Heart right ventricle (tissue), 16 donors: ENCODE data around the gene LARGE1. TPM values are rescaled to one million over a fixed set of nuclear protein-coding genes. Genes with fewer than 3 reads are reported as not detected.
"Not testable (repeated sequence)": the region's sequence is repeated elsewhere in the genome, so short reads cannot be mapped to it uniquely, and the experiment has no call there.

Source experiments
- ATAC-seq, 8 donors: fragments of 200-7000 bp; cut with Tn5 transposase; one replicate each; pipeline ENCODE4 v1.9.1; 2020; ENCODE audit warnings: mild to moderate bottlenecking in 8 of 8, moderate library complexity in 8 of 8, moderate number of reproducible peaks in 1 of 8
- DNase-seq, 2 donors: peaks; one replicate each; pipeline ENCODE4 v3.0.0-alpha.2; 2020
- H3K27ac ChIP-seq, 10 donors: fragments of 200-600 bp; sonication (generic) in 2 of 10; one replicate each; pipeline versions ENCODE4 v1.5.0 to v1.8.0; 2020 to 2022; ENCODE audit warnings: mild to moderate bottlenecking in 3 of 10
- H3K27me3 ChIP-seq, 7 donors: fragments of 200-600 bp; one replicate each; pipeline ENCODE4 v1.8.0; 2021 to 2022; ENCODE audit warnings: mild to moderate bottlenecking in 2 of 7
- H3K36me3 ChIP-seq, 9 donors: fragments of 200-600 bp; sonication (generic) in 1 of 9; one replicate each; pipeline versions ENCODE4 v1.5.0 to v1.8.0; 2020 to 2022; ENCODE audit warnings: mild to moderate bottlenecking in 2 of 9
- H3K4me1 ChIP-seq, 9 donors: fragments of 200-600 bp; sonication (generic) in 1 of 9; one replicate each; pipeline versions ENCODE4 v1.5.0 to v1.8.0; 2020 to 2022; ENCODE audit warnings: mild to moderate bottlenecking in 4 of 9
- H3K4me3 ChIP-seq, 10 donors: fragments of 200-600 bp; sonication (generic) in 2 of 10; one replicate each; pipeline versions ENCODE4 v1.5.0 to v1.8.0; 2020 to 2022; ENCODE audit warnings: mild to moderate bottlenecking in 7 of 10, moderate library complexity in 2 of 10
- H3K9me3 ChIP-seq, 11 donors: fragments of 200-600 bp in 10 of 11; sonication (generic) in 2 of 11; one replicate each; pipeline versions ENCODE4 v1.5.0 to v1.8.0; 2013 to 2022; ENCODE audit warnings: mild to moderate bottlenecking in 2 of 11, control low read depth in 1 of 11, moderate library complexity in 1 of 11
- WGBS, 2 donors: extraction: QIAGEN DNeasy Blood & Tissue Kit; methylation state at CpG; one replicate each; pipeline ENCODE4 v1.1.7; 2013; ENCODE audit warnings: inconsistent platforms in 1 of 2; 5-methylcytosine and 5-hydroxymethylcytosine counted together
- intact Hi-C, 10 donors: fragments of 100-400 bp; cut with DNase I; formaldehyde crosslinking; loops; one replicate each; pipeline versions ENCODE4 v1.11.1 to v1.14.2; 2022
- polyA plus RNA-seq, 2 donors: library from polyadenylated mRNA; stranded (reverse); fragments of 200-250 nt; gene quantifications; one replicate each; pipeline ENCODE4 v1.2.3, GENCODE V29; 2013
- total RNA-seq, 10 donors: library from RNA; stranded (reverse); fragmentation: NEBNext Ultra II Directional in 3 of 10; extraction: Animal tissue kit (Norgen Biotek cat#: 25700) in 3 of 10; gene quantifications; one replicate each; pipeline versions ENCODE4 v1.2.1 to v1.2.4, GENCODE V29; 2021 to 2023
- TF ChIP-seq, protein P1 (sequence below), 9 donors: fragments of 200-600 bp; sonication (generic) in 2 of 9; IDR thresholded peaks; one replicate each; pipeline versions ENCODE4 v1.5.0 to v1.8.0; 2021 to 2022; ENCODE audit warnings: antibody characterized with exemption in 9 of 9, mild to moderate bottlenecking in 5 of 9, moderate library complexity in 1 of 9
- donor health status: Arrhythmogenic right ventricular cardiomyopathy.
- donor health status: ischemic (EF 13 %, LVEDD 7.1; RV severe dilation, severe dysfunction).
- donor health status: healthy with polysubstance abuse.
- donor health status: DM: no; HTN: yes; CAD: no.
- donor health status: DM: no; HTN: no; CAD: no.
- donor health status: ischemic (EF 25% LVEDD 6.9; RV normal size, moderate dysfunction).
- donor health status: ischemic (EF 25% LVEDD 5.7; RV mildly dilated, moderate dysfunction).
- donor health status: healthy.
- donor health status: DM: yes; HTN: yes; CAD: no.
- donor health status: Ischemic cardiomyopathy.
- donor health status: ischemic (EF 35%, LVEDD 5.7; RV mildly dilated, moderate dysfunction).
- donor health status: nonischemic (EF 11% LVEDD 7.7; RV severe dilation, severe dysfunction).
- donor health status: DM: yes; HTN: yes; CAD: no.
- donor health status: PGD.
- donor health status: ischemic (EF 29% LVEDD 5.4; RV normal size, mild dysfunction).
- donor health status: nonischemic (EF 23%, LVEDD 6.1; RV moderate dilation, normal function).

Gene LARGE1
- total and polyA plus RNA-seq, 12 donors: 33.7 to 184 (median 144) TPM

- Histone ChIP-seq H3K4me3 (no peak overlapping the region), H3K27ac (peak overlapping the region in 1 of 10 donors; percentile 12), H3K27me3 (no peaks in the 10 kb centered on the region), H3K4me1 (peaks cover 4 to 34% (median 24%) of the 10 kb centered on the region in 9 donors), H3K9me3 (peaks cover 0 to 18% (median 9%) of the 10 kb centered on the region in 11 donors), H3K36me3 (no peaks in the 10 kb centered on the region)
- DNase-seq (peak in 1 of 2 donors; percentile 18), ATAC-seq (peak in 5 of 8 donors; percentile 69 to 90 (median 82))
- TF ChIP-seq, protein P1, sequence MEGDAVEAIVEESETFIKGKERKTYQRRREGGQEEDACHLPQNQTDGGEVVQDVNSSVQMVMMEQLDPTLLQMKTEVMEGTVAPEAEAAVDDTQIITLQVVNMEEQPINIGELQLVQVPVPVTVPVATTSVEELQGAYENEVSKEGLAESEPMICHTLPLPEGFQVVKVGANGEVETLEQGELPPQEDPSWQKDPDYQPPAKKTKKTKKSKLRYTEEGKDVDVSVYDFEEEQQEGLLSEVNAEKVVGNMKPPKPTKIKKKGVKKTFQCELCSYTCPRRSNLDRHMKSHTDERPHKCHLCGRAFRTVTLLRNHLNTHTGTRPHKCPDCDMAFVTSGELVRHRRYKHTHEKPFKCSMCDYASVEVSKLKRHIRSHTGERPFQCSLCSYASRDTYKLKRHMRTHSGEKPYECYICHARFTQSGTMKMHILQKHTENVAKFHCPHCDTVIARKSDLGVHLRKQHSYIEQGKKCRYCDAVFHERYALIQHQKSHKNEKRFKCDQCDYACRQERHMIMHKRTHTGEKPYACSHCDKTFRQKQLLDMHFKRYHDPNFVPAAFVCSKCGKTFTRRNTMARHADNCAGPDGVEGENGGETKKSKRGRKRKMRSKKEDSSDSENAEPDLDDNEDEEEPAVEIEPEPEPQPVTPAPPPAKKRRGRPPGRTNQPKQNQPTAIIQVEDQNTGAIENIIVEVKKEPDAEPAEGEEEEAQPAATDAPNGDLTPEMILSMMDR (IDR thresholded peaks at IDR 0.05): no peak
- intact Hi-C loops: loop anchor here in 2 of 10 donors (5.0 to 10.0 kb wide), 2 partner anchors 61 to 163 kb away; no protein-coding TSS in a partner anchor
- 22% methylated on average over 5 of the region's 5 CpGs for WGBS, 2 donors
Measured at GRCh38 chr22:33465554-33465953, 454.7 kb downstream of the LARGE1 start.

DNA sequence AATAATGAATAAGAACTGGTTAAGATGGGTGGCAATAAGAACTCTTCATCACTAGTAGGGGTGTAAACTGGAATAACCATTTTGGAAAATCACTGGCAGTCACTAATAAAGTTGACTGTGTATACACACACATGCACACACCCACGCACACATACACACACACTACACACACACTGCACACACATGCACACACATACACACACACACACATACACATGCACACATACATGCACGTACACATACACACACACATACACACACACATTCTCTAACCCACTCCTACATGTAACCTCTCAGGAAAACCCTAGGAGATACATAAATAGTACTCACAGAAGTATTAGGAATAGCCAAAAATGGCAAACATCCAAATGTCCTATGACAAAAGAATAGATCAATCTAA, 455.6 kb downstream of the LARGE1 start:
- intact Hi-C loops: loop anchor here in 2 of 10 donors (5.0 to 10.0 kb wide), 2 partner anchors 60 to 162 kb away; no protein-coding TSS in a partner anchor
- no peak overlapping the region for H3K27ac ChIP-seq

GRCh38 chr22:33461698-33462434, 458.4 kb downstream of the LARGE1 start:
- 98 to 99% methylated on average over 2 of the region's 2 CpGs for WGBS, 2 donors
- TF ChIP-seq, protein P1 (IDR thresholded peaks at IDR 0.05): no peak
- ATAC-seq (no peak), DNase-seq (no peak)
- H3K9me3 ChIP-seq: peaks cover 0 to 15% (median 9%) of the 10 kb centered on the region in 11 donors
- no peak overlapping the region for H3K4me3 ChIP-seq
- H3K27me3 ChIP-seq: no peaks in the 10 kb centered on the region
- H3K36me3 ChIP-seq: no peaks in the 10 kb centered on the region
- H3K27ac ChIP-seq: no peak overlapping the region
- intact Hi-C loops: loop anchor here in 1 of 10 donors (10.0 kb wide), 1 partner anchor 57 kb away; no protein-coding TSS in a partner anchor
- H3K4me1 ChIP-seq: peaks cover 0 to 31% (median 14%) of the 10 kb centered on the region in 9 donors

More for the DNA sequence above, 455.6 kb downstream of the LARGE1 start:
- 94 to 96% methylated on average over 2 of the region's 2 CpGs for WGBS, 2 donors
- TF ChIP-seq, protein P1 (IDR thresholded peaks at IDR 0.05): no peak
- no peak for DNase-seq
- Histone ChIP-seq H3K9me3 (peaks cover 0 to 18% (median 9%) of the 10 kb centered on the region in 11 donors), H3K27me3 (no peaks in the 10 kb centered on the region), H3K4me1 (peaks cover 4 to 42% (median 25%) of the 10 kb centered on the region in 9 donors), H3K36me3 (no peaks in the 10 kb centered on the region), H3K4me3 (no peak overlapping the region)
- no peak for ATAC-seq

DNA sequence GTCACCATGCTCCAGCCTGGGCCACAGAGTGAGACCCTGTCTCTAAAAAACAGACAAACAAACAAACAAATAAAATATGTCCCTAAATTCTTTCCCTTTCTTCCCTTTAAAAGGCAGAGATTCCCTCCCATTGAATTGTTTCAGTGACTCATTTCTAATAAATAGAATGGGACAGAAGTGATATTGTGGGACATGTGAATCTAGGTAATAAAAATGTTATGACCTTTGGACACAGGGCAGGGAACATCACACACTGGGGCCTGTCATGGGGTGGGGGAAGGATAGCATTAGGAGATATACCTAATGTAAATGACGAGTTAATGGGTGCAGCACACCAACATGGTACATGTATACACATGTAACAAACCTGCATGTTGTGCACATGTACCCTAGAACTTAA, 459.0 kb downstream of the LARGE1 start:
- H3K27ac ChIP-seq, ATAC-seq, H3K36me3 ChIP-seq, H3K4me3 ChIP-seq, H3K27me3 ChIP-seq, DNase-seq: not testable (repeated sequence)
- WGBS, 2 donors: 100% methylated on average over 1 of the region's 1 CpG
- intact Hi-C loops: loop anchor here in 1 of 10 donors (10.0 kb wide), 1 partner anchor 56 kb away; no protein-coding TSS in a partner anchor
- Histone ChIP-seq H3K9me3 (peaks cover 0 to 15% (median 9%) of the 10 kb centered on the region in 11 donors), H3K4me1 (peaks cover 0 to 28% (median 14%) of the 10 kb centered on the region in 9 donors)
